WERI-Rb-1 (cell line): ENCODE measurements around the gene CYP4V2.
"Not testable (repeated sequence)": the region's sequence is repeated elsewhere in the genome, so short reads cannot be mapped to it uniquely, and the experiment has no call there.

Source experiments
- DNase-seq: peaks from one replicate; pipeline ENCODE4 v3.0.0-alpha.2; 2020
- H3K27ac ChIP-seq: fragments of 250-450 bp; sonication (Bioruptor Pico); 2 replicates; pipeline ENCODE4 v1.5.1; 2020; ENCODE audit warnings: mild to moderate bottlenecking, moderate library complexity
- H3K27me3 ChIP-seq: fragments of 250-450 bp; sonication (Bioruptor Pico); 2 replicates; pipeline ENCODE4 v1.5.1; 2021; ENCODE audit warnings: mild to moderate bottlenecking, low read depth, moderate library complexity; ENCODE audit not compliant: insufficient read depth, severe bottlenecking
- H3K36me3 ChIP-seq: fragments of 250-450 bp; sonication (Bioruptor Pico); 2 replicates; pipeline ENCODE4 v1.5.1; 2020; ENCODE audit warnings: mild to moderate bottlenecking, moderate library complexity
- H3K4me3 ChIP-seq: 2 replicates; pipeline ENCODE4 v1.5.1; 2011; ENCODE audit warnings: low read depth, mild to moderate bottlenecking, control low read depth, low read length
- H3K9me3 ChIP-seq: fragments of 250-450 bp; sonication (Bioruptor Pico); 2 replicates; pipeline ENCODE4 v1.5.1; 2021; ENCODE audit warnings: mild to moderate bottlenecking, moderate library complexity; ENCODE audit not compliant: severe bottlenecking
- CTCF ChIP-seq: IDR thresholded peaks from 2 replicates; pipeline ENCODE4 v1.5.1; 2011; ENCODE audit warnings: low read depth, mild to moderate bottlenecking, control low read depth, inconsistent platforms, low read length

The CYP4V2 gene

GRCh38 chr4:186236126-186236525 is 44.8 kb downstream of the CYP4V2 start:
- Histone ChIP-seq H3K4me3 (no peak overlapping the region), H3K36me3 (no peaks in the 10 kb centered on the region), H3K27me3 (peaks cover 76% of the 10 kb centered on the region), H3K27ac (no peak overlapping the region), H3K9me3 (no peaks in the 10 kb centered on the region)
- TF ChIP-seq CTCF, result no peak
- DNase-seq, result no peak

GRCh38 chr4:186240452-186240847 is 49.1 kb downstream of the CYP4V2 start:
- H3K36me3 ChIP-seq, result no peaks in the 10 kb centered on the region
- H3K4me3 ChIP-seq, result no peak overlapping the region
- H3K27ac ChIP-seq, result no peak overlapping the region
- peaks cover 60% of the 10 kb centered on the region for H3K27me3 ChIP-seq
- DNase-seq, result no peak
- no peak for TF ChIP-seq CTCF
- no peaks in the 10 kb centered on the region for H3K9me3 ChIP-seq

- TF ChIP-seq CTCF, result no peak
- Histone ChIP-seq H3K9me3 (no peaks in the 10 kb centered on the region), H3K27ac (no peak overlapping the region), H3K4me3 (no peak overlapping the region), H3K36me3 (no peaks in the 10 kb centered on the region), H3K27me3 (peaks cover 60% of the 10 kb centered on the region)
- no peak for DNase-seq
Observed at GRCh38 chr4:186240848-186241491, 49.6 kb downstream of the CYP4V2 start.

GRCh38 chr4:186241616-186242015 is 50.2 kb downstream of the CYP4V2 start:
- Histone ChIP-seq H3K27me3 (peaks cover 60% of the 10 kb centered on the region), H3K36me3 (no peaks in the 10 kb centered on the region), H3K27ac (no peak overlapping the region), H3K9me3 (peaks cover 4% of the 10 kb centered on the region), H3K4me3 (no peak overlapping the region)
- DNase-seq, result no peak
- no peak for TF ChIP-seq CTCF

- H3K36me3 ChIP-seq, H3K9me3 ChIP-seq, H3K4me3 ChIP-seq, H3K27ac ChIP-seq, DNase-seq: not testable (repeated sequence)
- H3K27me3 ChIP-seq, result peaks cover 60% of the 10 kb centered on the region
Observed at GRCh38 chr4:186242031-186242430, 50.7 kb downstream of the CYP4V2 start.

- no peak for TF ChIP-seq CTCF
- H3K9me3 ChIP-seq, result peaks cover 4% of the 10 kb centered on the region
- no peaks in the 10 kb centered on the region for H3K36me3 ChIP-seq
- H3K4me3 ChIP-seq, result no peak overlapping the region
- no peak overlapping the region for H3K27ac ChIP-seq
- peaks cover 62% of the 10 kb centered on the region for H3K27me3 ChIP-seq
- DNase-seq, result no peak
Observed at GRCh38 chr4:186243331-186243730, 52.0 kb downstream of the CYP4V2 start.
